A172 (cell line): ENCODE data around the gene INHBB. TPM values are rescaled to one million over a fixed set of nuclear protein-coding genes. Genes with fewer than 3 reads are reported as not detected.
"Not testable (repeated sequence)": the region's sequence is repeated elsewhere in the genome, so short reads cannot be mapped to it uniquely, and the experiment has no call there.

ENCODE experiments used
- DNase-seq: peaks from one replicate; pipeline ENCODE4 v3.0.0-alpha.2; 2015; ENCODE audit warnings: low spot score
- total RNA-seq: library from RNA; depleted of rRNA; stranded (reverse); fragments of >200 nt; shearing (Covaris generic); gene quantifications from 2 replicates; pipeline ENCODE4 v1.2.3, GENCODE V29; 2014

Gene INHBB
- total RNA-seq, 1 experiment from 2014 or later, result 0.16 TPM

DNA sequence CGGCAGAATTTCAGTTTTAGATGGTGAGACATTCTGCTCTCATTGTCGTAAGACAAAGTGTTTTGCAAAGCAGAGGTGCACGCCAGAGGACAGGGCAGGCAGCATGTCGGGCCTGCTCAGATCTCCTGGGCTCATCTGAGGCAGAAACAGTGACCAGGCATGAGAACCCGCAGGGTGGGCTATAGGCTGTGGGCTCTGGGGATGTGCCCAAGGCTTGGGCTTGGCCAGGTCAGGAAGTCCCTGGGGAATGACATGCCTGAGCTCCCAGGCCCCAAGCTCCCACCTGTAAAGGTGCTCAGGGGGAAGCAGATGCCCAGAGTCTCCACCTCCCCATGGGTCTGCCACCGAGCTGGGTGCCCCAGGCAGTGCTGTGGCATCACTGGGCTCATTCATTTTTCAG, 35.3 kb downstream of the INHBB start:
- DNase-seq, result no peak

GRCh38 chr2:120381661-120382060, 35.7 kb downstream of the INHBB start:
- DNase-seq, result no peak

GRCh38 chr2:120382541-120383144, 36.7 kb downstream of the INHBB start:
- DNase-seq, result no peak

GRCh38 chr2:120383191-120383590, 37.3 kb downstream of the INHBB start:
- no peak for DNase-seq

DNA sequence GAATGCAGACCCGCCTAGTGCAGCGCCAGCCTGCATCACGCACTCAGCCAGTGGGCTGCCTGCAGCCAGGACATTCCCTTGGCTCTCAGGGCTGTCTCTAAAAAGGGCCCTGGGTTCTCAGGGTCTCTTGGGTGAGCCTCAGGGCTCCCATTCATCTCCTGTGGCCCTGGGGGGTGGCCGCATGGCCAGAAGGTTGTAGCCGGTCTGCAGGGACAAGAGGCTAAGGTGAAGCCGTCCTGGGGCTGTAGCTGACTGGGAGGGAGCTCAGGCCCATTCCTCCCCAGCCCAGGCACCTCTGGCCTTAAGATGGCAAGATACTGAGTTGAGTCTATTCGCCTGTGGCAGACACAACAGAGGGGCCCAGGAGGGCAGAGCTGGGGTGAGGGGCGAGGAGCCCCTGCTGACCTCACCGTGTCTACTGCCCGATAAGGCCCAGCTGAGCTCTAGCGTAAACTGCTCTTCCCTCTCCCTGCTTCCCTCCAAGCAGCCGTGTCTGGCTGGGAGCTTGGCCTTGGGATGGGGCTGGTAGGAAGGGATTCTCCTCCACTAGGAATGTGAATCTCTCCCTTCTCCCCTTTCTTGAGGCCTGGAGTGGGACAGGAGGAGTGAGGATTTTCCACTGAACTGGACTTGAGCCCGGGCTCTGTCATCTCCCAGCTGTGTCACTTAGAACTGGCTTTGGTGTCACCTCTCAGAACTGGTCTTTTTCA, 37.9 kb downstream of the INHBB start:
- no peak for DNase-seq

- no peak for DNase-seq
These were observed 38.8 kb downstream of the INHBB start for GRCh38 chr2:120384486-120385354.

GRCh38 chr2:120385355-120386127, 39.6 kb downstream of the INHBB start:
- no peak for DNase-seq

- no peak for DNase-seq
These were observed 42.5 kb downstream of the INHBB start for GRCh38 chr2:120388222-120389035.

- no peak for DNase-seq
These were observed 43.1 kb downstream of the INHBB start for GRCh38 chr2:120389036-120389391.

DNA sequence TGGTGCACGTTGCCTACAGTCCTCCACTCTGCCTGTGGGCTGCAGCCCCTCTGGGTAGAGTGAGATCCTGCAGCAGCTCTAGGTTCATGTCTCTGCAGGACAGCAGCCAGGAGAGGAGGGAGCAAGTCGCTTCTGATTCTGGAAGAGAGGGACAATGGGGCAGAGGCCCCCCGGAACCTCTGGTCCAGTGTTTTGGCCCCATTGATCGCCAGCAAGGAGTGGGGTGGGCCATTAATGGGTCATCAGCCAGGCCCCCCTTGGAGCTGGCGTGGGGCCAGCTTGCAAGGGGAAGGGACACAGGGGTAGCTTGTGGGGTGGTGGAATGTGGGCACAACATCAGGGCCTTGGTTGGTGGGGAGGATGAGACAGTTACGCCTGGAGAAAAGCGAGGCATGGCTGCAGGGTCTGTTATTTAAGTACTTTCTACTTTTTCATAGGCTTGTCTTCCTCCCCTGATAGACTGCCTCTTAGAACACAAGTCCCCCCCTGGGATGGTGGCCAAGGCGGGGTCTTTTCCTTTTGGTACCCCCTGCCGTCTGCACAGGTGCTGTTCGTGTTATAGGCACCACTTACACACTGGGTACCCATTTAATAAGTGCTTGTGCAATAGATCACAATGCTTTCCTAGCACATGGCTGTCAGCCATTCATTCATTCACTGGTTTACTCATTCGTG, 44.6 kb downstream of the INHBB start:
- no peak for DNase-seq

DNA sequence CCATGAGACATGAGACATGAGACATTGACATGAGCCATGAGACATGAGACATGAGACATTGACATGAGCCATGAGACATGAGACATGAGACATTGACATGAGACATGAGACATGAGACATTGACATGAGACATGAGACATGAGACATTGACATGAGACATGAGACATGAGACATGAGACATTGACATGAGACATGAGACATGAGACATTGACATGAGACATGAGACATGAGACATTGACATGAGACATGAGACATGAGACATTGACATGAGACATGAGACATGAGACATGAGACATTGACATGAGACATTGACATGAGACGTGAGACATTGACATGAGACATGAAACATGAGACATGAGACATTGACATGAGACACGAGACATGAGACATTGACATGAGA, 45.4 kb downstream of the INHBB start:
- DNase-seq, result not testable (repeated sequence)

GRCh38 chr2:120391911-120392665, 46.2 kb downstream of the INHBB start:
- DNase-seq, result no peak

DNA sequence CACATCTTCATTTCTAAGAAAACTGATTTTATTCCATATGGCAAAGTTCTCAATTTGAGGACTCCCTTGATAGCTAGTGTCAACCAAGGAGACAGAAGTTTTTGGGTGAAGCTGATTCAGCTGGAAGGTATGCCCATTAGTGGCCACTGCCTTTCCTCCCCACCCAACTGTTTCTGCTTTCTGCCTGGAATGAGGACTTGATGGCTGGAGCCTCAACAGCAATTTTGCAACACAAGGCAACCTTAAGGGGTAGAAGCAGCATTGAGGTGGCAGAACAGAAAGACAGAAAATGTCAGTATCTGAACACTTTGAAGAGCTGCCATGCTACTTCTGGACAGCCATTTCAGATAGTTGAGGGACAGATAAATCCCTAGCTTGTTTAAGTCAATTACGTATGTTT, 47.0 kb downstream of the INHBB start:
- no peak for DNase-seq

DNA sequence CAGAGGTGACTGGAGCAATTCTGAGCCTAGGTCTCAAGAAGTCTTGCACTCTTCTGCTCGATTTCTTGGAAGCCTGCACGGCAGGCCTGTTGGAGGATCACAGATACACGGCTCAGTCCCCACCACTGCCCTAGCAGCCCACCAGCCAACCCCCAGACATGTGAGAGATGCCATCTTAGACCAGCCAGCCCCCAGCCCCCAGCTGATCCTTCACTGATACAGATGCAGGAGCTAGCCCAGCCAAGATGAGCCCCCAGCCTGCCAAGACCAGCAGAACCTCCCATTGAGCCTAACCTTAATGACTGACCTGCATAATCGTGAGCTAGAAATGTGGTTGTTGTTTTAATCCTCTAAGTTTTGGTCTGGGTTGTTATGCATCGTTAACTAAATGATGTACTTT, 47.5 kb downstream of the INHBB start:
- no peak for DNase-seq

DNA sequence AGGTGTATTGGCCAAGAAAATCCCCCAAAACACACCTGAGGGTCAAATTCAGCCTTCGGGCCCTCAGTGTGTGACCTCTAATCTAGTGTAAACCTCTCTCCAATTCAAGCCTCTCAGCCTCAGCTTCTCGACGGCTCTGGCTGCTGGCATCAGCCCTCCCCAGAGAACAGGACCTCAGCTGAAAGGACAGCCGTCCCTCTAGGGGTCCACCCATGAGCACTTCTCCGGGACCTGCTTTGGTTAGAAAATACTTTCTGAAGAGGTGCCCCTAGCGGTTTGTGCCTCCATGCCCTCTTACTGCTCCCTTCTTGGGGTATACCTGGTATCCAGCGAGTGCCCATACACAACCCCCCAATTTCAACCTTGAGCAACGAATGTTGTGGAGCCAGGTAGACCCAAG, 48.8 kb downstream of the INHBB start:
- DNase-seq, result no peak

- no peak for DNase-seq
These were observed 49.5 kb downstream of the INHBB start for GRCh38 chr2:120395221-120396012.

GRCh38 chr2:120396013-120396860, 50.3 kb downstream of the INHBB start:
- DNase-seq, result no peak
